Hypothalamus (tissue), 51 donors: ENCODE data around the gene MANEA.
"Not testable (repeated sequence)": the region's sequence is repeated elsewhere in the genome, so short reads cannot be mapped to it uniquely, and the experiment has no call there.

Experiments used
- DNase-seq, 51 donors: peaks; one replicate each; lab custom pipeline; 2025; lab: John Stamatoyannopoulos, UW

MANEA gene

GRCh38 chr6:95577304-95578105, at the start of gene MANEA:
MANEA (plus strand) TSS chr6:95577535; CDS start chr6:95586440, 8,905 bp downstream.
- DNase-seq = peak; percentile 26 to 94 (median 78)

GRCh38 chr6:95529762-95530161, 47.6 kb upstream of the MANEA start:
- no peak for DNase-seq

- no peak for DNase-seq
These were observed 47.0 kb upstream of the MANEA start for GRCh38 chr6:95530176-95530819.

- DNase-seq = no peak
These were observed 33.5 kb upstream of the MANEA start for GRCh38 chr6:95543798-95544197.

- no peak for DNase-seq
These were observed 32.7 kb upstream of the MANEA start for GRCh38 chr6:95544517-95545225.

GRCh38 chr6:95545226-95545625, 32.1 kb upstream of the MANEA start:
- DNase-seq = no peak

GRCh38 chr6:95545686-95546085, 31.6 kb upstream of the MANEA start:
- DNase-seq = no peak

GRCh38 chr6:95546148-95546547, 31.2 kb upstream of the MANEA start:
- no peak for DNase-seq

GRCh38 chr6:95547043-95547442, 30.3 kb upstream of the MANEA start:
- DNase-seq = no peak

- no peak for DNase-seq
These were observed 29.0 kb upstream of the MANEA start for GRCh38 chr6:95548188-95548786.

GRCh38 chr6:95551678-95552324, 25.5 kb upstream of the MANEA start:
- DNase-seq = no peak

GRCh38 chr6:95553880-95554279, 23.5 kb upstream of the MANEA start:
- no peak for DNase-seq

- DNase-seq = not testable (repeated sequence)
These were observed 16.4 kb upstream of the MANEA start for GRCh38 chr6:95560956-95561355.

- no peak for DNase-seq
These were observed 7.8 kb upstream of the MANEA start for GRCh38 chr6:95569560-95569959.

GRCh38 chr6:95572098-95572497, 5.2 kb upstream of the MANEA start:
- DNase-seq = no peak

- DNase-seq = no peak
These were observed 2.5 kb upstream of the MANEA start for GRCh38 chr6:95574811-95575210.

GRCh38 chr6:95576218-95576997, 927 bp upstream of the MANEA start:
- DNase-seq = peak in 1 of 51 donors; percentile 39

- DNase-seq = no peak
These were observed 384 bp upstream of the MANEA start for GRCh38 chr6:95576998-95577303.

- DNase-seq = no peak
These were observed 723 bp downstream of the MANEA start for GRCh38 chr6:95578106-95578410.

- no peak for DNase-seq
These were observed 3.7 kb downstream of the MANEA start for GRCh38 chr6:95581073-95581472.
